Glomerular visceral epithelial cell (primary cell): ENCODE results near the gene NUAK1.
"Not testable (repeated sequence)": the region's sequence is repeated elsewhere in the genome, so short reads cannot be mapped to it uniquely, and the experiment has no call there.

Source experiments
- DNase-seq: peaks from one replicate; pipeline ENCODE4 v3.0.0-alpha.2; 2016; ENCODE audit errors: extremely low spot score

NUAK1 gene

DNA sequence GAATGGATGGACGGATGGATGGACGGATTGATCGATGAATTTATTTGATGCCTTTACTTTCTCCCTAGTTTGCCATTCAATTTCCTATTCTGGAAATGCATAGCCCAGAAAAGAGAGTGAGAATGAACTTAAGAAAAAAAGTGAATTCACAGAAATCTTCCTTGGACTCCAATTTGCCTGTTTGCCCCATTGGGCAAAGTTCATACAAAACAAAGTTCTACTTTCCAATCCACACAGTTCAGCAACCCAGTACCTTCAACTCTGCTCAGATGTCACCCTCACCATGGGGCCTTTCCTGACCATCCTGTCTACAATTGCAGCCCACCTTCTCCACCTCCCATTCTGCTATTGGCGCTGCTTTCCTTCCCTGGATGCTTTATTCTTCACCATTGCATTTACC is 8.2 kb upstream of the NUAK1 start:
- DNase-seq, result no peak

DNA sequence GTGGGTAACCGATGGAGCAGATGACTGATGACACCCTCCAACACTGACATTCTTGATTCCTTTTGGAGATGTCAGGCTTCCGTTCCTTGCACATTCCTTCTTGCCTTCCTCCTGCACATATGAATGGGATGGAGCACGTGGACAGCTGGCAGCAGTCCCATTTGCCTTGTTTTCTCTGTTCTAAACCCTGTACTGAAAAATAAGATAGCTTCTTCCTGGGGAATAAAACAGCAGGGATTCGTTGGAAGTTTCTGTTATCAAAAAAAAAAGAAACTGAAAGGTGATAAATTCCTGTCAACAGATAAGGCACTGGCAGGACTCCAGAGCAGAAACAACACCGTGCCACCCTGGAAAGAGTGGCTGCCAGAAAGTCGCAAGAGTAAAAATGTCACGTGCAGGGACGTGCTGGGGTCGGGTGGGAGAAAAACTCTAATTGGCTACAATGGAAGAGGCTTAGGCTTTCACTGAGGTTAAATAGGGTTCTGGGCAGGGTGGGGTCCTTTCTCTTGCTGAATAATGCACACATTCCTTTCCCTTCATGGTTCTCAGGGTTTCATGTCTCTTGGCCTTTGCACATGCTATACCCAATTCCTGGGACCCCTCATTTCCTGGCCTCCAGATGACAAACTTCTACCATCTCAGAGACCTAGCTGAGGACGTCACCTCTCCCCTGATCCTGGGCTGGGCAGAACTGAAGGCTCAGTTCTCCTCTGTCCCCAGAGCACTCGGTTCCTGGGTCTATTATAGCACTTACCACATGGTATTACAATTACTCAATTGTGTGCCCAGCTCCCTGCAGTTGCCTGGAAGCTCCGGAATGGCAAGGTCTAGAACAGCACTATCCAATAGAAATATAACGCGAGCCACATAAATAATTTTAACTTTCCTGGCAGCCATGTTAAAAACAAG is 7.0 kb upstream of the NUAK1 start:
- DNase-seq, result no peak

DNA sequence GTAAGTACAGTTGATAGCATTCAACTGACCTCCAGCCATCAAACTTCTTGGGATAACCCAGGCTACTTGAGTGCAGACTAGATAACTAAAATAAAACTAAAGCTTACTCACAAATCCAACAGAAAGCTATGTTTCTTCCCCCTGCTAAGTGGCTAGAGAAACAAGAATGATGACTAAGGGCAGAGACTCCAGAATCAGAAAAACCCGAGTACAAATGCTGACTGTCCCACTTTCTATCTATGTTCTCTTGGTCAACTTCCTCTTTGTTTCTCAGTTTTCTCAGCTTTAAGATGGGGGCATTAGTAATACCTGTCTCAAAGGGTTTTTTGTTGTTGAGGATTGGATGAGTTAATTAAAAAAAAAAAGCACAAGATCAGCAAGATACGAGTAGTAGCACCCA is 6.1 kb upstream of the NUAK1 start:
- no peak for DNase-seq

DNA sequence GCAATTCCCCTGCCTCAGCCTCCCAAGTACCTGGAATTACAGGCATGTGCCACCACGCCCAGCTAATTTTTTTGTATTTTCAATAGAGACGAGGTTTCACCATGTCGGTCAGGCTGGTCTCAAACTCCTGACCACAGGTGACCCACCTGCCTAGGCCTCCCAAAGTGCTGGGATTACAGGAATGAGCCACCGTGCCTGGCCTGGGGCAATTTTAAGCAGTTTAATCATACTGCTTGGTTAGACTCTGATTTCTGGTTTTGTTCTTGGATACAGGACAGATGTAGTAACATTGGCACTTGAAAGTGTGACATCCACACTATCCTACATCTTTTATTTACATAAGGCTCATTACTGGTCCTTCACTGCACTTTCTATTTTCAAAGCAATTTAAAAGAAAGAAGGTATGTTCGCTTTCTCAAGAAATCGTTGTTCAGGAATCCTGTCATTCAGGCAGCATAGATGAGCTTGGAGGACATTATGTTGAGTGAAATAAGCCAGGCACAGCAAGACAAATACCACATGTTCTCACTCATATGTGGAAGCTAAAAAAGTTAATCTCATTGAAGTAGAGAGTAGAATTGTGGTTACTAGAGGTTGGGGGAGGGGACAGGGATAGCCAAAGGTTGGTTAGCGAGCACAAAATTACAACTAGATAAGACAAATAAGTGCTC is 4.0 kb upstream of the NUAK1 start:
- no peak for DNase-seq

DNA sequence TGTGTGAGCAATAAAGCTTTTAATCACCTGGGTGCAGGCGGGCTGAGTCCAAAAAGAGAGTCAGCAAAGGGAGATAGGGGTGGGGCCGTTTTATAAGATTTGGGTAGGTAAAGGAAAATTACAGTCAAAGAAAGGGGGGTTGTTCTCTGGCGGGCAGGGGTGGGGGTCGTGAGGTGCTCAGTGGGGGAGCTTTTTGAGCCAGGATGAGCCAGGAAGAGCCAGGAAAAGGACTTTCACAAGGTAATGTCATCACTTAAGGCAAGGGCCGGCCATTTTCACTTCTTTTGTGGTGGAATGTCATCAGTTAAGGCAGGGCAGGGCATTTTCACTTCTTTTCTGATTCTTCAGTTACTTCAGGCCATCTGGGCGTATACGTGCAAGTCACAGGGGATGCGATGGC is 3.2 kb upstream of the NUAK1 start:
- not testable (repeated sequence) for DNase-seq

DNA sequence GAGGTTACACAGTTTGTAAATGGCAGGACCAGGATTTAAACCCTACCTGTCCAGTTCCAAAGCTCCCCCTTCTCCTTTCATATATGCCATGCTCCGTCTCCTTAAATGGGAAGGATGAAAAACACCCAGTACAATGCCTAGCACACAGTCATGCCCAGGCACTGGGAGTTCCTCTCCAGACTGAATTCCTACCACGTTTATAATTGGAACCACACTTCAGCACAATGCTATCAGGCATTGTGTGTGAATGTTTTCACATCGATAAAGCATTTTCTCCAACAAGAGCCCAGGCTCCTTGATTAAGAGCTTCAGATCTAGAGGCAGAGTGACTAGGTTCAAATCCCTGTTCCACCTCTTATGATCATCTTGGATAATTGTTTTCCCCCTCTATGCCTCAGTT is 2.7 kb upstream of the NUAK1 start:
- DNase-seq, result no peak

DNA sequence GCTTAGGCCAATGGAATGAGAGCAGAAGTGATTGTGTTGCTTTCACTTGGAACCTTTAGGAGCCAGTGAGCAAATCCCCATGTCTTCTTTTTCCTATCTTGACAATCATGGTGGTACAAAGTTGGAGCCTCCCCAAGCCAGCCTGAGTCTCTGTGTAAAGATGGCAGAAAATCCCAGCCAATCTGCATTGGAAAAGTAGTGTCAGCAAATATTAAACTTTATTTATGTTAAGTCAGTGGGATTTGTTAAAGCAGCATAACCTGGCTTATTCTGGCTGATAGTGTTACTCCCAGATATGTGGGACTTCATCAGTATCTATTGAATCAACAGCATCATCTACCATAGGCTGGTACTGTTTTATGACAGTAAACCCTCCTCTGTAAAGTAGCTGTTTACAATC is 2.2 kb upstream of the NUAK1 start:
- no peak for DNase-seq

DNA sequence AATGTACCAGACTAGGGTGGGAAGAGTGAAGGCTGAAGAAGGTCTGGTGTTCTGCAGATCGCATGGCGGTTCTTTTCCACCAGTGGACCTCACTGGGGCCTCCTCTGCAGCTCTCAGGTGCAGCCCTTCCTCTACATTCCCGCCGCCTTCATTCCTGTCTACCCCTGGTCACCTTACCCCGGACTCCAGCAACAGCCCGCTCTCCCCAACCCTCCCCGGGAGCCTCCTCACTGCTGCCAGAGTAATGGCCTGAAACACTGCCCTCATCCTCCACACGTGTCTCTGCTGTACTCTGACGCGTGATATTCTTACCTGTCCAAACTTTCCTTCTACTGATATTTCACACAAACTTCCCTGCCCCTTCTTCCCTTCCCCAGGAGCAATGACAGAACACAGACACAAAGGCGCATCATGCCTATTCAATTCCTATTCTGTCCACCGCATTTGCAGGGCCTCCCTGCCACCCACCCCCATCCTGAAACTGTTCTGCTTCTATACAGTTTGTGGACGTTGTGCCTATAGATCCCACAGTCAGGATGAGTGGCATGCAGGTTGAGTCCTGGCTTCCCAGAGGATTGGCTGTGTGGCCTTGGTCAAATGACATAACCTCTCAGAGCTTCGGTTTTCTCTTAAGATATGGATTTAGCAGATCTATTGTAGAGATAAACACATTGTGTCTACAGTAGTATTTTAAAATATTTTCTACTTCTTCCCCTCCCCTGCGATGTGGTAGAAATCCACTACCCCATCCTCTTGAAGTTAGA is 1.7 kb upstream of the NUAK1 start:
- no peak for DNase-seq

DNA sequence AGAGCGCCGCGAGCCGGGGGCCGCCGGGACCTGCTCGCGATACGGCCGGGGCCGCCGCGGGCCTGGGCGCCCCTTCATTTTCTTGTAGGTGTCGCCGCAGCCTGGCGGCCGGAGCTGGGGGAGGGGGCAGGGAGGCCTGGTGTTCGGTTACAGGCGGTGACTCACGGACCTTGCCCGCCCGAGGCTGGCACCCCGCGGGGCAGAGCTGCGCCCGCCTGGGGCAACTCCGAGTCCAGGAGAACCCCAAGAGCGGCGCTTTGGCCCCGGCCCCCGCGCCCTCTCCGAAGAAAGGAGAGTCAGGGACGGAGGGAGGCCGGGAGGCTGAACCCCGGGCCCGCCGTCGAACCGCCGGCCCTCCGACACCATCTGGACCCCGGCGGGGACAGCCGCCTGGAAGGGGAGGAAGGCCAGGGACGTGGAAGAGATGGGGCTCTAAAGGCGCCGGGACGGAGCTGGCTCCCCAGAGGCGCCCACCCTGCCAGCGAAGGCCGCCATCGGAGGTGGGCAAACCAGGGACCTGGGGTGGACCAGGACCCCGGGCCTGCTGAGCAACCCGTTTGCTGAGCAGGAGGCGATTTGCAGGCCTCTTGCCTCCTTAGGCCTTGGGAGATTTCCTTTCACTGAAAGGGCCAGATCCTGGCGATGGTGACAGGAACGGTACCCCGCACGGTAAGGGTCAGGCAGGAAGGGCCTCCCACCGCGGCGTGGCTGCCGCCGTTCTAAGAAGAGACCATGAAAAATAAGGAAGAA is 843 bp upstream of the NUAK1 start:
- peak; percentile 91 for DNase-seq

DNA sequence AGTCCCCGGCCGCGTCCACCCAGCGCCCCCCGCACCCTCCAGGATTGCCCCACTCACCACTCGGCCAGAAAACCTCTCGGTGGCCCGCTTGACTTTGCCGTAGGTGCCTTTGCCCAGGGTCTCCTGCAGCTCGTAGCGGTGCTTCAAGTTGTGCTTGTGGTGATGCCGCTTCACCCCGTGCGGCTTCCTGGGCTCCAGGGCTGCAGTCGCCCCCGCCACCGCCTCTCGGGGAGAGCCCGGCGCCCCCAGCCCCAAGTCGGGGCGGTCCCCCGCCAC is 459 bp downstream of the NUAK1 start:
- no peak for DNase-seq

DNA sequence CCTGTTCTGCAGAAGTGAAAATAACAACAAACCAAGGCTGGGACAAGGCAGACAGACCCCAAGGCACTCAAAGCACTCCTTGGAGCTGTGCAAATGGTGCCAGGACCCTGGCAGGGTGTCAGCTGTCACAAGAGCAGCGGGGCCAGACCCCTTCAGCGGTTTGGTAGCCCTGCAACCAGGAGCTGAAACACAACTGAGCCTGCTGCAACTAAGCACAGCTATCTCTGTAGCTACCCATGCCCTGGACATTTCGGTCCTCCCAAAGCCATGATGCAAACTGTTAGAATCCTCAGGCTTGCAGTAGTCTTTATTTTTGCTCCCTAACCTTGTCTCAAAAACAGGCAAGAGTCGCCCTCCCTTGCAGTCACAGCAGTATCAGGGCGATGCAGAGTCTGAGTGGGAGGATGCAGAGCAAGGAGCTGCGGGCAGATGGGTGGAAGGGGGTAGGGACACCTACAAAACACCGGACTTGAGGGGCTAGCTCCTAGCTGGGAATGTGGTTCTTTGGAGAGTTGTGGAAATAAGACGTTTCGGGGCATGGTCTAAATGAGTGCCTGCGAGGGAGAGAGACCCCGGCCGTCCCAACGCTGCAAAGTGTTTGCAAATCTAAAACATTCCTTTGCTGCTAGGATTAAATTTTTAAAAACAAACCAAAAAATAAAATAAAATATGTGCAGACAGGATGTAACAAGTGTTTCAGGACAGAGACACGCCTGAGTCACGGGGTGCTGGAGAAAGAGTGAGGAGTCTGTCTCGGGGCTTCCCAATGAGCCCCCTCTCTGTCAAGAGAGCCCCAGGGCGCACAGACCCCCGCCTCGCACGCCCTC is 1.0 kb downstream of the NUAK1 start:
- DNase-seq, result no peak

DNA sequence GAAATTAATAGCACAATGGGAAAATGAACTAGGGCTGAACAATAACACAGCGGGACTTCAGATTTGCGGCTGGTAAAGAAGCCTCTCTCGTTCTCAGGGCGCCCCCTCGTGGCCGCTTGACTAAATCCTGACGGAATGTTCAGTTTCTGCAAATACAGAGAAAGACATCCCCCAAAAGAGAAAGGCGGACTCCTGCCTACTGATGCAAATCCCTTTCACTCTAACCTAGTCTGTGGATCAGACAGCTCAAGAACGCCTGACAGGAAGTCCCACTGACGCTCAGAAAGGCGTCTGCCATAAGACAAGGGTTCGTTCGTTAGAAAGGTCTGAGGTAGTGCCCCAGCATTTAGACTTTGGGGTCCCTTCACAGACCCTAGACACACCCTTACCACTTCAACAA is 2.5 kb downstream of the NUAK1 start:
- peak; percentile 94 for DNase-seq

DNA sequence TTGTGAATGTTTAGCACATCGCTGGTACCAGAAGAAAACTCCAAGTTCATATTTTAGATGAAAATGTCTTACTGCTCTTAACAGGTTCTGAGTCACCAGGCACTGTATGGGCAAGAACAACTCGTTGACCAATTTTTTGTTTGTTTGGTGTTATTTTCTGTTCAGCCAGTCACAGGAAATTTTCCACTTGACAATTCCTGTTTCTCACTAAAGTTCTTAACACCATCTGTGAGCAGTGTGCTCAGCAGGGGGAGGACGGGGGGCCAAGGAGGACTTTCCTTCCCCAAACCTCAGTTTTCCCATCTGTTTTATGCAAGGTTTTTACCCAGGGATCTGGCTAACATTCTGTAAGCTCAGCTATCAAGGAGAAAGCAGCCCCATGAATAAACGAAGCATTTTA is 3.0 kb downstream of the NUAK1 start:
- DNase-seq, result no peak

DNA sequence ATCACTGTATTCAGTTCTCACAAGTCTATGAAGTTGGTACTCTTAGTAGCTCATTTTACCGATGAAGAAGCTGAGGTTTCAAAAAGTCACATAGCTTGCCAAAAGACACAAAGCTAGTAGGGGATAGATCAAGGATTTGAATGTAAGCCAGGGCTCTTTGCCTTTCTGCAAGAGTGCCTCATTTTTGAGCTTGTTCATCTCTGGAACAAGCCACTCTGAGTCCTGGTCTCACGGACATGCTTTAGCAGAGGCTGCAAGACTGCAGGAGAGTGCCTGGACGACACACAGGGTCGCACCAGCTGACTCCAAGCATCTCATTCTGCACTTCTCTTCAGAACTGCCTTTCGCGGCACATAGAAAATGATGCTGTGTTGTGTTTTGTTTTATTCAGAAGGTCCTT is 3.7 kb downstream of the NUAK1 start:
- no peak for DNase-seq

DNA sequence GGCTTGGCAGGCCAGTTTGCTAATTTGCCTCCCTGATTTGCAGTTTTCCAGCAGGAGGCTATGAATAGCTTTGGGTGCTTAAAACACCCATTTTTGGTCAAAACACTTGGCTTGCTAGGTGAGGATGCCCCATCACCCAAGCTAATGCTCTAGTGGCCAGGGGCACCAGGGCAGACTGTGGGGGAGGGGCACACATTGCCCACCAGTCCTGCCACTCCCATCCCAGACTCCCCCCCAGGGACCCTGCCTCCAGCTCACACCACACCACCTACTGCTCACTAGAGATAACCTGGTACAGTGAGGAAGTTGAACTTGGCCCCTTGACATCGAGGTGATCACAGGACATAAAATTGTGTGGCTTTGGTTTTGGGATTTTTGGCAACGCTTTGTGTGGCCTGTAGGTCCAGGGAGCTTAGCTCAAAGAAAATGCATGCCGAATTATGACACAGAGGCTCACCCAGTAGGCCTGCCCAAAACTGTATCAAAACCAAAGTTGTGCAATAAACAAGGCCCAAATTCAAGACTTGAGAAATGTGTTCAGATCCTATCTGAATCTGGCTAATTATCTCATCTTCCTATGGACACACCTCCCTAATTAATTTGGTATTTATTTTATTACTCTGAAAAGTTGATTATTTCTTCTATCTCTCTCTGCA is 4.3 kb downstream of the NUAK1 start:
- no peak for DNase-seq

DNA sequence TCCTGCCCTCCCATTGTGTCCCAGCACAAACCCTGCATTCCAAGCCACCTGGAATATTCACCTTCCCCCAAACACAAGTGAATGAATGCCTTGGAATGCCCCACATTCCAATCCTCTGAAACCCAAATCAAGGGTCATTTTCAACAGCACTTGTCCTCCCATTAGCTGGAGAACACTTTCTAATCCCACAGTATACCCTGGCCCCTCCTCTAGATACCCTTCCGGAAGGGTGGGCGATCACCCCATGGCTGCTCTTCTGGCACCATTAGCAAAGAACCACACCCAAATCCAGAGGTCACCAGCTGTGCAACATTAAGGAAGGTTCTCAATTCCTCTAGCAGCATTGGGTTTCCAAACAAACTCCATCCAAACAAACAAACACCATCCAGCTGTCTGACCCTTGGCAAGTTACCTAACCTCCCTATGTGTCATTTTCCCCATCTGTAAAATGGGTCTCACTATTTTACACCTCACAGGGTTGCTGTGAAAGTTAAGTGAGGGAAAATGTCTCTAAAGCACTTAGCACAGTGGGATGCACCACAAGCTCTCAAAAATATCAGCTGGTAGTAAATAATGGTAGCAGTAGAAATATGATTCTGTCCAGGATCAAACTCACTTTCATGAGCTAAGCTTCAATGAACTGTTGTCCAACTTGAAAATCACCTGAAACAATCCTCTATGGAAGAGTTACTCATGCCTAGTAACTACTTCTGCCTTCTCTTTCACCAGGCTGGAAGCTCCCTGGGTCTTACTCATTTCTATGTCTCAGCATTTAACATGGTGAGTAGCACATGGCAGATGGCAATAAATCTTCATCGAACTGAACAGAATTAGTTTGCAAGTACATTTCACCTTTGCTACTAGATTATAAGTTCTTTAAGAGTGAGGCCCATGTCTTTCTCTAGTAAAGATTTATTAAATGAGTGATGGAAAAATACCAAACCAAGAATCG is 5.3 kb downstream of the NUAK1 start:
- peak; percentile 62 for DNase-seq

DNA sequence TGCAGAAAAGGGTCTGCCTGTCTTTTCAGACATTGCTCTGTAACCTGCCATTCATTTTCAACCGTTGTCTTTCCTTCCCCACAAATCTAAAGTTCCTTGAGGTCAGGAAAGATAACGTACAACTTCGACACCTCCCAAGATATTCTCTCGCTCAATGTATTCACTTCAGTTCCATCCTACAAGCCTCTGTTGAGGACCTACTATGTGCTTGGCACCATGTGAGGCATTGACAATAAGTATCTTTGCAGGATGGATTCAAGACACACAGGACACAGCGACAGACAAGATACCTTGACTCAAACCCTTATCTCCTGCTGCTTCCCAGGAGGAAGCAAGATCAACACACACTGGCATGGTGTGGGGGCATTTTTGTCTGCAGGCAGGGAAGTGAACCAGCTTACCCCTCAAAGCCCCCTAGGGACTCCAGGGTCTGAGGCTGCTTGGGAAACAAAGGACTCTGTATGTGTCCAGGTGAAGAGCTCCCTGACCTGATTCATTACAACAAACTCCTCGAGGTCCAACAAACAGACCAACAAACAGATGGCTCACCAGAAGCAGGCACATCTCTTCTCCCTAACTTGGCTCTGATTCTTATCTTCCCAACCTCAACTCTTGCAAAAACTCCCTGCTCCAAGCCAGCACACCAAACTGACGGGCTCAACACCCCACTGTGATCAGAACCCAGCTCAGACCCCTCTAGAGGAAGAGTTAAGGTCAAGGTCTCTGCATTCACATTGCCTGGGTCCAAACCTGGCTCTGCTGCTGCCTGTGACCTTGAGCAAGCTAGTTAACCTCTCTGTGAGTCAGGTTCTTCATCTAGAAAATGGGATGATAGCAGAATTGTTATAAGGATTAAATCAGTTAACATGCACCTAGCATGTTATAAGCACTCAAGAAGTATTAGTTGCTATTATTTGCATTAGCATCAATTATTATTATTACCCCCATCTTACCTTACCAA is 6.3 kb downstream of the NUAK1 start:
- DNase-seq, result no peak

DNA sequence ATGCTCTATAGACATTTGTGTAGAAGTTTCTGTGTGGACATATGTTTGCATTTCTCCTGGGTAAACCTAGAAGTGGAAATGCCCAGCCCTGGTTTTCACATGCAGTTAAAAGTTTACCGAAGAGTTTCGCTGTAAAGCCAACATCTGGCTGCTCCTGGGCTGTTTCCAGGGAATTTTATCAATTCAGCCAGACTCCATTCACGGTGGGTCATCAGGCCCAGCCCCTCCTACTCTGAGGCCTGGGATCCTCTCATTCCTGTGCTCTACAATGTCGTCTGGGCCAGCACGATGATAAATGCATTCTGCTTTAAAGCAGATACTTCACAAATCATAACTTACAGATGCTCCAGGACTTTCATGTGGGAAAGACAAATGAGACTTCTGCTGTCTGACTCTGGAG is 7.1 kb downstream of the NUAK1 start:
- no peak for DNase-seq
